ENCODE results near the gene CTCF. TPM values are rescaled to one million over a fixed set of nuclear protein-coding genes. Genes with fewer than 3 reads are reported as not detected.
"Not testable (repeated sequence)": the region's sequence is repeated elsewhere in the genome, so short reads cannot be mapped to it uniquely, and the experiment has no call there.

The CTCF gene
- total RNA-seq: 10 to 100 TPM; 61.4 to 76.7 (median 63.6) TPM
- 63.7 TPM for total RNA-seq (2013)

- Histone ChIP-seq H3K4me3 (ENCODE audit: low read length) (peak within 1 kb of the TSS; percentile 71), H3K27me3 (ENCODE audit: control insufficient read depth, insufficient read depth, low read length) (no peaks in the 10 kb centered on the region), H3K4me1 (ENCODE audit: control insufficient read depth, insufficient read depth, low read length) (peaks cover 23% of the 10 kb centered on the region), H3K27ac (ENCODE audit: low read length) (peak within 1 kb of the TSS; percentile 94), H3K9me3 (ENCODE audit: control insufficient read depth, insufficient read depth, low read length) (no peaks in the 10 kb centered on the region), H3K36me3 (ENCODE audit: control insufficient read depth, insufficient read depth, low read length) (no peaks in the 10 kb centered on the region)
- TF ChIP-seq CTCF (IDR thresholded peaks at IDR 0.05): peak; percentile 48
- no peaks in the 10 kb centered on the region for H3K36me3 Mint-ChIP-seq
- H3K27me3 Mint-ChIP-seq (ENCODE audit: low read depth in 2 of 2): no peaks in the 10 kb centered on the region
- WGBS (ENCODE audit: insufficient coverage): under 1% methylated on average over 61 of the region's 62 CpGs
- intact Hi-C loops (cut with micrococcal nuclease): loop anchor here (1.0 to 10.0 kb wide), 5 partner anchors 41 to 752 kb away; partner anchors contain the start of genes ACD, ATP6V0D1, PARD6A and PRMT7
- DNase-seq (peak in 1 of 2 donors; percentile 93), ATAC-seq (peak; percentile 59 to 77 (median 66))
- H3K9me3 Mint-ChIP-seq: no peaks in the 10 kb centered on the region
- peak within 1 kb of the TSS; percentile 93 to 95 for H3K27ac Mint-ChIP-seq
- H3K4me3 Mint-ChIP-seq: peak within 1 kb of the TSS; percentile 95
- peaks cover 28 to 35% of the 10 kb centered on the region in 2 donors for H3K4me1 Mint-ChIP-seq
Measured at GRCh38 chr16:67562526-67562917, at the start of gene CTCF. Gene CTCF (plus strand): TSS chr16:67562526. CDS start chr16:67610833, 48,307 bp downstream.

- peaks cover 11 to 26% of the 10 kb centered on the region in 2 donors for H3K4me1 Mint-ChIP-seq
- H3K9me3 ChIP-seq (ENCODE audit: control insufficient read depth, insufficient read depth, low read length); H3K27ac Mint-ChIP-seq; H3K36me3 ChIP-seq (ENCODE audit: control insufficient read depth, insufficient read depth, low read length); H3K27ac ChIP-seq (ENCODE audit: low read length); H3K4me3 ChIP-seq (ENCODE audit: low read length); H3K4me3 Mint-ChIP-seq; H3K27me3 Mint-ChIP-seq (ENCODE audit: low read depth in 2 of 2); ATAC-seq; DNase-seq; H3K9me3 Mint-ChIP-seq; H3K27me3 ChIP-seq (ENCODE audit: control insufficient read depth, insufficient read depth, low read length); H3K36me3 Mint-ChIP-seq: not testable (repeated sequence)
- 100% methylated on average over 1 of the region's 1 CpG for WGBS (ENCODE audit: insufficient coverage)
- peaks cover 35% of the 10 kb centered on the region for H3K4me1 ChIP-seq (ENCODE audit: control insufficient read depth, insufficient read depth, low read length)
- intact Hi-C loops (cut with micrococcal nuclease): loop anchor here (1.0 kb wide), 2 partner anchors 10 to 20 kb away; no protein-coding TSS in a partner anchor
Measured at GRCh38 chr16:67513892-67514291, 48.4 kb upstream of the CTCF start.

GRCh38 chr16:67514382-67514828, 47.9 kb upstream of the CTCF start:
- H3K4me1 ChIP-seq (ENCODE audit: control insufficient read depth, insufficient read depth, low read length): peaks cover 35% of the 10 kb centered on the region
- peak; percentile 74 for TF ChIP-seq CTCF (IDR thresholded peaks at IDR 0.05)
- no peak overlapping the region for H3K4me3 ChIP-seq (ENCODE audit: low read length)
- no peak overlapping the region for H3K27ac ChIP-seq (ENCODE audit: low read length)
- peak overlapping the region; percentile 57 to 82 for H3K27ac Mint-ChIP-seq
- no peaks in the 10 kb centered on the region for H3K9me3 Mint-ChIP-seq
- WGBS (ENCODE audit: insufficient coverage): 3% methylated on average over 8 of the region's 8 CpGs
- intact Hi-C loops (cut with micrococcal nuclease): loop anchor here (1.0 kb wide), 2 partner anchors 10 to 20 kb away; no protein-coding TSS in a partner anchor
- no peaks in the 10 kb centered on the region for H3K27me3 Mint-ChIP-seq (ENCODE audit: low read depth in 2 of 2)
- H3K9me3 ChIP-seq (ENCODE audit: control insufficient read depth, insufficient read depth, low read length): no peaks in the 10 kb centered on the region
- ATAC-seq (peak; percentile 89 to 97 (median 92)), DNase-seq (peak; percentile 74 to 93)
- no peaks in the 10 kb centered on the region for H3K27me3 ChIP-seq (ENCODE audit: control insufficient read depth, insufficient read depth, low read length)
- no peaks in the 10 kb centered on the region for H3K36me3 Mint-ChIP-seq
- H3K36me3 ChIP-seq (ENCODE audit: control insufficient read depth, insufficient read depth, low read length): no peaks in the 10 kb centered on the region
- H3K4me3 Mint-ChIP-seq: no peak overlapping the region
- peaks cover 15 to 28% of the 10 kb centered on the region in 2 donors for H3K4me1 Mint-ChIP-seq

GRCh38 chr16:67516296-67517154, 45.8 kb upstream of the CTCF start:
- intact Hi-C loops (cut with micrococcal nuclease): no loop called here
- H3K4me3 Mint-ChIP-seq: no peak overlapping the region

More at GRCh38 chr16:67516296-67517154, 45.8 kb upstream of the CTCF start:
- TF ChIP-seq CTCF (IDR thresholded peaks at IDR 0.05): no peak
- H3K27me3 ChIP-seq (ENCODE audit: control insufficient read depth, insufficient read depth, low read length): no peaks in the 10 kb centered on the region
- H3K4me3 ChIP-seq (ENCODE audit: low read length): no peak overlapping the region
- H3K27ac ChIP-seq (ENCODE audit: low read length): no peak overlapping the region
- H3K36me3 Mint-ChIP-seq: no peaks in the 10 kb centered on the region
- no peak overlapping the region for H3K27ac Mint-ChIP-seq
- WGBS (ENCODE audit: insufficient coverage): 94% methylated on average over 11 of the region's 12 CpGs
- H3K9me3 ChIP-seq (ENCODE audit: control insufficient read depth, insufficient read depth, low read length): no peaks in the 10 kb centered on the region
- no peaks in the 10 kb centered on the region for H3K27me3 Mint-ChIP-seq (ENCODE audit: low read depth in 2 of 2)
- H3K4me1 ChIP-seq (ENCODE audit: control insufficient read depth, insufficient read depth, low read length): peaks cover 44% of the 10 kb centered on the region
- DNase-seq (no peak), ATAC-seq (no peak)
- no peaks in the 10 kb centered on the region for H3K9me3 Mint-ChIP-seq
- no peaks in the 10 kb centered on the region for H3K36me3 ChIP-seq (ENCODE audit: control insufficient read depth, insufficient read depth, low read length)
- H3K4me1 Mint-ChIP-seq: peaks cover 23 to 33% of the 10 kb centered on the region in 2 donors
